DOHH2 (cell line): Measurements from ENCODE around the gene C16orf90.

Experiments
- EZH2phosphoT487 ChIP-seq: fragments of 200-600 bp; sonication (generic); IDR thresholded peaks from 2 replicates; pipeline ENCODE4 v1.6.1; 2017; ENCODE audit warnings: borderline replicate concordance, mild to moderate bottlenecking, antibody characterized with exemption, low read length, moderate library complexity, mixed read lengths
- TF ChIP-seq, protein P1 (sequence below): fragments of 200-600 bp; sonication (generic); IDR thresholded peaks from one replicate; pipeline ENCODE4 v1.5.1; 2014; ENCODE audit warnings: antibody characterized with exemption, mild to moderate bottlenecking, low read depth, low read length; ENCODE audit not compliant: poor library complexity, severe bottlenecking

DNA sequence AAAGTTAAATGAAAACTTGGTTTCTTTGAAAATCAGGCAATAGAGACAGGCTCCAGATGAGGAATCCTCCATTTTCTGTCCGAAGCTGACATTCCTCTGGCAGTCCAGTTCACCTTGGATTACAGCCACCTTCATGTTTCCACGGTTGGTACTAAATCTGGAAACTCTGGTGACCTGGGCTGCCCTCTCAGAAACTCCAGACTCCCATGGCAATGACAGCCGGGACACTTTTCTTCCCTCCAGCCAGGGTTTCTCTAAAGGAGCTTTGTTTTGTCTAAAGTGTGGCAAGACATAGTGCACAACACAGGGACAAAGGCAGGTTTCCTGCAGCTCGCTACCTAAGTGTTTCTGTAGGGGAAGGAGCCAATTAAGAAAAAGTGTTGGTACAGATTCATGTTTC is 41.6 kb upstream of the C16orf90 start:
- TF ChIP-seq, protein P1, sequence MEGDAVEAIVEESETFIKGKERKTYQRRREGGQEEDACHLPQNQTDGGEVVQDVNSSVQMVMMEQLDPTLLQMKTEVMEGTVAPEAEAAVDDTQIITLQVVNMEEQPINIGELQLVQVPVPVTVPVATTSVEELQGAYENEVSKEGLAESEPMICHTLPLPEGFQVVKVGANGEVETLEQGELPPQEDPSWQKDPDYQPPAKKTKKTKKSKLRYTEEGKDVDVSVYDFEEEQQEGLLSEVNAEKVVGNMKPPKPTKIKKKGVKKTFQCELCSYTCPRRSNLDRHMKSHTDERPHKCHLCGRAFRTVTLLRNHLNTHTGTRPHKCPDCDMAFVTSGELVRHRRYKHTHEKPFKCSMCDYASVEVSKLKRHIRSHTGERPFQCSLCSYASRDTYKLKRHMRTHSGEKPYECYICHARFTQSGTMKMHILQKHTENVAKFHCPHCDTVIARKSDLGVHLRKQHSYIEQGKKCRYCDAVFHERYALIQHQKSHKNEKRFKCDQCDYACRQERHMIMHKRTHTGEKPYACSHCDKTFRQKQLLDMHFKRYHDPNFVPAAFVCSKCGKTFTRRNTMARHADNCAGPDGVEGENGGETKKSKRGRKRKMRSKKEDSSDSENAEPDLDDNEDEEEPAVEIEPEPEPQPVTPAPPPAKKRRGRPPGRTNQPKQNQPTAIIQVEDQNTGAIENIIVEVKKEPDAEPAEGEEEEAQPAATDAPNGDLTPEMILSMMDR = no peak
- no peak for TF ChIP-seq EZH2phosphoT487
